ENCODE measurements around the gene FAM228B. TPM values are rescaled to one million over a fixed set of nuclear protein-coding genes. Genes with fewer than 3 reads are reported as not detected.
A peak's percentile ranks its signal among the peaks of the same experiment; 100 is the strongest.

Gene FAM228B
- total and polyA plus RNA-seq, 2 donors from 2014 or later, result 23.2 to 35.2 TPM

- Histone ChIP-seq H3K4me3 (ENCODE audit: low read length in 3 of 3) (no peak overlapping the region), H3K27ac (ENCODE audit: low read depth in 2 of 2, low read length in 2 of 2) (no peak overlapping the region), H3K36me3 (ENCODE audit: control insufficient read depth in 2 of 3, insufficient read depth in 3 of 3, low read length in 3 of 3) (no peaks in the 10 kb centered on the region), H3K27me3 (ENCODE audit: control insufficient read depth, insufficient read depth, low read length) (no peaks in the 10 kb centered on the region), H3K4me1 (ENCODE audit: control insufficient read depth in 2 of 3, insufficient read depth in 2 of 3, low read depth in 1 of 3, low read length in 3 of 3) (no peaks in the 10 kb centered on the region), H3K9ac (ENCODE audit: low read length in 3 of 3) (no peak overlapping the region), H3K9me3 (ENCODE audit: control insufficient read depth in 2 of 3, insufficient read depth in 1 of 3, low read length in 3 of 3) (no peaks in the 10 kb centered on the region)
- intact Hi-C loops (cut with DNase I), result no loop called here
- no peak for DNase-seq
- FAIRE-seq, result no peak
- TF ChIP-seq, protein P1, sequence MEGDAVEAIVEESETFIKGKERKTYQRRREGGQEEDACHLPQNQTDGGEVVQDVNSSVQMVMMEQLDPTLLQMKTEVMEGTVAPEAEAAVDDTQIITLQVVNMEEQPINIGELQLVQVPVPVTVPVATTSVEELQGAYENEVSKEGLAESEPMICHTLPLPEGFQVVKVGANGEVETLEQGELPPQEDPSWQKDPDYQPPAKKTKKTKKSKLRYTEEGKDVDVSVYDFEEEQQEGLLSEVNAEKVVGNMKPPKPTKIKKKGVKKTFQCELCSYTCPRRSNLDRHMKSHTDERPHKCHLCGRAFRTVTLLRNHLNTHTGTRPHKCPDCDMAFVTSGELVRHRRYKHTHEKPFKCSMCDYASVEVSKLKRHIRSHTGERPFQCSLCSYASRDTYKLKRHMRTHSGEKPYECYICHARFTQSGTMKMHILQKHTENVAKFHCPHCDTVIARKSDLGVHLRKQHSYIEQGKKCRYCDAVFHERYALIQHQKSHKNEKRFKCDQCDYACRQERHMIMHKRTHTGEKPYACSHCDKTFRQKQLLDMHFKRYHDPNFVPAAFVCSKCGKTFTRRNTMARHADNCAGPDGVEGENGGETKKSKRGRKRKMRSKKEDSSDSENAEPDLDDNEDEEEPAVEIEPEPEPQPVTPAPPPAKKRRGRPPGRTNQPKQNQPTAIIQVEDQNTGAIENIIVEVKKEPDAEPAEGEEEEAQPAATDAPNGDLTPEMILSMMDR (IDR thresholded peaks at IDR 0.05; ENCODE audit: borderline replicate concordance, extremely low read depth, insufficient read depth), result no peak
These were observed 12.5 kb upstream of the FAM228B start for GRCh38 chr2:24110660-24111303.

GRCh38 chr2:24111407-24111901 is 11.8 kb upstream of the FAM228B start:
- DNase-seq (peak in 1 of 5 donors; percentile 12), FAIRE-seq (no peak)
- Histone ChIP-seq H3K27me3 (ENCODE audit: control insufficient read depth, insufficient read depth, low read length) (no peaks in the 10 kb centered on the region), H3K27ac (ENCODE audit: low read depth in 2 of 2, low read length in 2 of 2) (no peak overlapping the region), H3K9me3 (ENCODE audit: control insufficient read depth in 2 of 3, insufficient read depth in 1 of 3, low read length in 3 of 3) (no peaks in the 10 kb centered on the region), H3K9ac (ENCODE audit: low read length in 3 of 3) (no peak overlapping the region), H3K36me3 (ENCODE audit: control insufficient read depth in 2 of 3, insufficient read depth in 3 of 3, low read length in 3 of 3) (no peaks in the 10 kb centered on the region), H3K4me1 (ENCODE audit: control insufficient read depth in 2 of 3, insufficient read depth in 2 of 3, low read depth in 1 of 3, low read length in 3 of 3) (no peaks in the 10 kb centered on the region), H3K4me3 (ENCODE audit: low read length in 3 of 3) (no peak overlapping the region)
- TF ChIP-seq, protein P1 (IDR thresholded peaks at IDR 0.05; ENCODE audit: borderline replicate concordance, extremely low read depth, insufficient read depth), result no peak
- intact Hi-C loops (cut with DNase I), result no loop called here

DNA sequence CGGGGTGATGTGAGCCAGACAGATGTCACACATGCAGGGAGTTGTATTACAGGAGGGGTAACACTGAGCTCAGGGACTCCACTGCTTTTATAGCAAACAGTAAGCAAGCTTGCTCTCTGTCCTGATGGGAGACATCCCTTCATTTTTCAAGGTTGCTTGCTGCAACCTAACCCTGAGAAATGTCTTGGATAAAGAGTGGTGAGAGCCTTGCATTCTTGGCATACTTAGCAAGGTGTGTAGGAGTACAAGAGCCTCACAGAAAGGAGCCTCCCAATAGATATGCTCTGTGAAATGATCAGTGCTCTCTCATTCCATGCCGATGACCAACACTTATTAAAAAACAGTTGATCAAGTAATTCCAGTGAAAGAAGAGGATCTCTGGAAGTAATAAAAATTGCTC is 8.2 kb upstream of the FAM228B start:
- FAIRE-seq (no peak), DNase-seq (no peak)
- H3K27me3 ChIP-seq (ENCODE audit: control insufficient read depth, insufficient read depth, low read length), result no peaks in the 10 kb centered on the region
- H3K27ac ChIP-seq (ENCODE audit: low read depth in 2 of 2, low read length in 2 of 2), result no peak overlapping the region
- no peaks in the 10 kb centered on the region for H3K9me3 ChIP-seq (ENCODE audit: control insufficient read depth in 2 of 3, insufficient read depth in 1 of 3, low read length in 3 of 3)
- intact Hi-C loops (cut with DNase I), result no loop called here
- no peaks in the 10 kb centered on the region for H3K36me3 ChIP-seq (ENCODE audit: control insufficient read depth in 2 of 3, insufficient read depth in 3 of 3, low read length in 3 of 3)
- no peaks in the 10 kb centered on the region for H3K4me1 ChIP-seq (ENCODE audit: control insufficient read depth in 2 of 3, insufficient read depth in 2 of 3, low read depth in 1 of 3, low read length in 3 of 3)
- no peak overlapping the region for H3K4me3 ChIP-seq (ENCODE audit: low read length in 3 of 3)
- no peak overlapping the region for H3K9ac ChIP-seq (ENCODE audit: low read length in 3 of 3)
- TF ChIP-seq, protein P1 (IDR thresholded peaks at IDR 0.05; ENCODE audit: borderline replicate concordance, extremely low read depth, insufficient read depth), result no peak
